Measurements from ENCODE around the gene TNFSF4. TPM values are rescaled to one million over a fixed set of nuclear protein-coding genes. Genes with fewer than 3 reads are reported as not detected.

Gene TNFSF4
- total RNA-seq, 2 donors from 2014 or later, result 3.3 to 6.2 TPM

DNA sequence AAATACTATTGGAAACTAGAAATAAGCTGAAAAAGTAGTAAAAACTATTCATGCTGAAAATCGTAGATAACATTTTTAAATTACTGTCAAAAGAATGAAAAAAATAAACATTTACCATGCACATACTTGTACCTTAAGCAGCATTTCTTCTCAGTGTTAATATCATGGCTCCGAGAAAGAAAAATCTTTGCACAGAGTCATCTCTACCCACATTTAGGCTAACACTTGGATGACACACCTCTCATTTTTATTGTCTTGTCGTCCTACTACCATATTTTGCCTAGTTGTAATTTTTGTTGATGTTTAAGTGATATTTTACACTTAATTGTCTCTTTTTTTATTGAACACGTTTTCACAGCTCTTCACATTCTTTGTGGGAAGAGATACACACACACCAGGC lies 1.7 kb upstream of the TNFSF4 start:
- Histone ChIP-seq H3K27ac (ENCODE audit: low read depth, low read length) (no peak overlapping the region), H3K9me3 (ENCODE audit: control insufficient read depth, low read length) (no peaks in the 10 kb centered on the region), H3K4me3 (ENCODE audit: low read length) (no peak overlapping the region), H3K9ac (ENCODE audit: extremely low read depth, low read length, poor library complexity, severe bottlenecking) (no peak overlapping the region), H3K36me3 (ENCODE audit: control insufficient read depth, insufficient read depth, low read length) (no peaks in the 10 kb centered on the region), H3K4me1 (ENCODE audit: control insufficient read depth, insufficient read depth, low read length) (peaks cover 9% of the 10 kb centered on the region), H3K27me3 (ENCODE audit: control insufficient read depth, insufficient read depth, low read length, poor library complexity, severe bottlenecking) (no peaks in the 10 kb centered on the region)
- WGBS, 2 experiments (ENCODE audit: insufficient coverage in 1 of 2, insufficient read length in 1 of 2), result 87 to 100% methylated on average over 1 to 3 of the region's 4 CpGs
- Mint-ChIP-seq H3K9me3 (no peaks in the 10 kb centered on the region), H3K27me3 (ENCODE audit: insufficient read depth) (peaks cover 22% of the 10 kb centered on the region), H3K4me1 (peaks cover 25% of the 10 kb centered on the region), H3K36me3 (ENCODE audit: low read depth) (no peaks in the 10 kb centered on the region), H3K4me3 (no peak overlapping the region), H3K27ac (no peak overlapping the region)
- no peak for DNase-seq
- no peak for TF ChIP-seq CTCF (conservative IDR thresholded peaks at IDR 0.05)

DNA sequence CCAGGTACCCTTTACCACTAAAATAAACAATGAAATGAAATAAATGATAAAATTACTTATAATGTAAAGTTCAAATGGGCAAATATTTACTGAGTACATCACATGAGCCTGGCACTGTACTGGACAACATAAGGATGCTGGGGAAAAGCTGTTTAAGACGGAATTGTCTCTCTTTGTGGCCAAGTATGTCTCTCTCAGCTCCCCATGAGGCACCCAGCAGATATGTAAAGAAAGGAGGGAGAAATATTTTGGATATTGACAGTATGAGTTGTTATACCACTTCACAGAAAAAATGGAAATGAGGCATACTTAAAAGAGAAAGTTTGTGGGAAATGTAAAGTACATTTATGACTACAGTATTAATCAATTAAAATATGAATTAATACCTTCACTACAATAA lies 1.0 kb upstream of the TNFSF4 start:
- no peak for TF ChIP-seq CTCF (conservative IDR thresholded peaks at IDR 0.05)
- H3K36me3 ChIP-seq (ENCODE audit: control insufficient read depth, insufficient read depth, low read length), result no peaks in the 10 kb centered on the region
- no peak overlapping the region for H3K4me3 ChIP-seq (ENCODE audit: low read length)
- no peak overlapping the region for H3K27ac Mint-ChIP-seq
- no peaks in the 10 kb centered on the region for H3K36me3 Mint-ChIP-seq (ENCODE audit: low read depth)
- no peak overlapping the region for H3K4me3 Mint-ChIP-seq
- H3K4me1 ChIP-seq (ENCODE audit: control insufficient read depth, insufficient read depth, low read length), result peaks cover 6% of the 10 kb centered on the region
- no peak overlapping the region for H3K27ac ChIP-seq (ENCODE audit: low read depth, low read length)
- WGBS, 2 experiments (ENCODE audit: insufficient coverage in 1 of 2, insufficient read length in 1 of 2), result 89 to 100% methylated on average over 1 of the region's 1 CpG
- peaks cover 22% of the 10 kb centered on the region for H3K27me3 Mint-ChIP-seq (ENCODE audit: insufficient read depth)
- no peak for DNase-seq
- H3K4me1 Mint-ChIP-seq, result peaks cover 26% of the 10 kb centered on the region
- H3K9ac ChIP-seq (ENCODE audit: extremely low read depth, low read length, poor library complexity, severe bottlenecking), result no peak overlapping the region
- no peaks in the 10 kb centered on the region for H3K27me3 ChIP-seq (ENCODE audit: control insufficient read depth, insufficient read depth, low read length, poor library complexity, severe bottlenecking)
- H3K9me3 Mint-ChIP-seq, result no peaks in the 10 kb centered on the region
- no peaks in the 10 kb centered on the region for H3K9me3 ChIP-seq (ENCODE audit: control insufficient read depth, low read length)

DNA sequence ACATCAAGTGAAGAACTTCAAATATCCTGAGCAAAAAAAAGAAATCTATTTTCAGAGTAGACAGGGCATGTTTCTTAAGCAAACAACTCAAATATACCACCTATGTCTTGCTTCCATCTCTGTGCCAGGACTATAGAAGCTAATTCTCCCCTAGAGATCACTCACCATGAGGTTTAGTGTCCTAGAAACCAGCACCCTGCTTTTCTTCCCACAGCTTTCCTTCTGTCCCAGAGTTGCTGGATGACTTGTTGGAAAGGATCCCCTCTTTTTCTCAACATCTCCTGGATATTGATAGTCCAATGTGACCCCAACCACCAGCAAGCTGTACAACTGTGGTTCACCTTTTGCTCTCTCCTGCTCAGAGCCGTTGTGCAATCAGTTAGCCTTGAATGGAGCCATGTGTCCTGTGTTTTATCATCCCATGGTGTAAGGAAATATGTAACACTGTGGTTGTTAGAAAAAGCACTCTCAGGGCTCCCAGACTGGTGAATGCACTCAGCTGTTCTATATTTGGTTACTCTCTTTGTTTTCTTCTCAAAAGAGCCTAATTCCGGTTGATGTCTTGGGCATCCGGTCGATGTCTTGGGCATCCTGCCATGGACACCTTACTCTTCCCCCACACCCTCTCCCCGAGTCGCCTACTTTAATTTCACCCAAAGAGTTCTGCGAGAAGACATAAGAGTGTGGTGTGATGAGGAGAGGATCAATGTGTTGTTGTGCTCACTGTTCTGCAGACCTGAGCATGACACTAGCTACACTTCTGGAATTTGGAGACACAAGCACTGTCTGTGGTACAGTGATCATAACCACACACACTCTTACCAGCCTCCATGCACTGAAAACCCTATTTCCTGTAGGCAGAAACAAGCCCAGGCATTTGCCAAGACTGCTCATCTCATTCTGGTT lies 1.7 kb downstream of the TNFSF4 start:
- Histone ChIP-seq H3K36me3 (ENCODE audit: control insufficient read depth, insufficient read depth, low read length) (no peaks in the 10 kb centered on the region), H3K27me3 (ENCODE audit: control insufficient read depth, insufficient read depth, low read length, poor library complexity, severe bottlenecking) (no peaks in the 10 kb centered on the region), H3K4me1 (ENCODE audit: control insufficient read depth, insufficient read depth, low read length) (peaks cover 3% of the 10 kb centered on the region), H3K9ac (ENCODE audit: extremely low read depth, low read length, poor library complexity, severe bottlenecking) (no peak overlapping the region), H3K9me3 (ENCODE audit: control insufficient read depth, low read length) (no peaks in the 10 kb centered on the region), H3K4me3 (ENCODE audit: low read length) (no peak overlapping the region), H3K27ac (ENCODE audit: low read depth, low read length) (no peak overlapping the region)
- H3K4me1 Mint-ChIP-seq, result peaks cover 27% of the 10 kb centered on the region
- peaks cover 8% of the 10 kb centered on the region for H3K27me3 Mint-ChIP-seq (ENCODE audit: insufficient read depth)
- no peak overlapping the region for H3K4me3 Mint-ChIP-seq
- H3K36me3 Mint-ChIP-seq (ENCODE audit: low read depth), result no peaks in the 10 kb centered on the region
- H3K27ac Mint-ChIP-seq, result no peak overlapping the region
- WGBS, 2 experiments (ENCODE audit: insufficient coverage in 1 of 2, insufficient read length in 1 of 2), result 93% methylated on average over 2 to 7 of the region's 7 CpGs
- H3K9me3 Mint-ChIP-seq, result no peaks in the 10 kb centered on the region
- no peak for TF ChIP-seq CTCF (conservative IDR thresholded peaks at IDR 0.05)
- DNase-seq, result no peak
